ENCODE results near the gene EGFR. TPM values are rescaled to one million over a fixed set of nuclear protein-coding genes. Genes with fewer than 3 reads are reported as not detected.

Gene EGFR
- total RNA-seq, 1 donor from 2014 or later: 5.0 TPM

DNA sequence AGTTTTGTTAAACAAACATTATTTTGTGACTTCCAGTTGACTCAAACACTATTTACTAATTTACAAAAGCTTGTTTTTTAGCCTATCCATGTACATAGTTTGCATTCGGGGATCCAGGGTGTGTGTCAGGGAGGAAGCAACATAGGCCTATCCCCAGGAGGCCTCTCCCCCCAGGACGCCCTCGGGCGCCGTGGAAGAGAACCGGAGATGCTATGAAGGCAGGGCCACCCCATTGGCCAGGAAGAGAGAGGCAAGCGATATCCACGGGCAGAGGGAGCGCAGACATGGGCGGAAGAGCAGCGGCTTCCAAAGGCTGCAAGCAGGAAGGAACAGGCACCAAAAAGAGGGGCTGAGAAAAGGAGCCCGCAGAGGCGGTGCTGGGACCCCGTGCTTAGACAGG, 38.3 kb upstream of the EGFR start:
- Mint-ChIP-seq H3K27ac (ENCODE audit: unreplicated experiment) (no peak overlapping the region), H3K9me3 (ENCODE audit: unreplicated experiment) (no peaks in the 10 kb centered on the region), H3K4me3 (ENCODE audit: unreplicated experiment) (no peak overlapping the region), H3K4me1 (ENCODE audit: unreplicated experiment) (no peaks in the 10 kb centered on the region), H3K36me3 (ENCODE audit: low read depth, unreplicated experiment) (no peaks in the 10 kb centered on the region), H3K27me3 (ENCODE audit: unreplicated experiment) (no peaks in the 10 kb centered on the region)
- TF ChIP-seq, protein P1, sequence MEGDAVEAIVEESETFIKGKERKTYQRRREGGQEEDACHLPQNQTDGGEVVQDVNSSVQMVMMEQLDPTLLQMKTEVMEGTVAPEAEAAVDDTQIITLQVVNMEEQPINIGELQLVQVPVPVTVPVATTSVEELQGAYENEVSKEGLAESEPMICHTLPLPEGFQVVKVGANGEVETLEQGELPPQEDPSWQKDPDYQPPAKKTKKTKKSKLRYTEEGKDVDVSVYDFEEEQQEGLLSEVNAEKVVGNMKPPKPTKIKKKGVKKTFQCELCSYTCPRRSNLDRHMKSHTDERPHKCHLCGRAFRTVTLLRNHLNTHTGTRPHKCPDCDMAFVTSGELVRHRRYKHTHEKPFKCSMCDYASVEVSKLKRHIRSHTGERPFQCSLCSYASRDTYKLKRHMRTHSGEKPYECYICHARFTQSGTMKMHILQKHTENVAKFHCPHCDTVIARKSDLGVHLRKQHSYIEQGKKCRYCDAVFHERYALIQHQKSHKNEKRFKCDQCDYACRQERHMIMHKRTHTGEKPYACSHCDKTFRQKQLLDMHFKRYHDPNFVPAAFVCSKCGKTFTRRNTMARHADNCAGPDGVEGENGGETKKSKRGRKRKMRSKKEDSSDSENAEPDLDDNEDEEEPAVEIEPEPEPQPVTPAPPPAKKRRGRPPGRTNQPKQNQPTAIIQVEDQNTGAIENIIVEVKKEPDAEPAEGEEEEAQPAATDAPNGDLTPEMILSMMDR (IDR thresholded peaks at IDR 0.05; ENCODE audit: unreplicated experiment): no peak
- no peak for DNase-seq (ENCODE audit: low spot score)

DNA sequence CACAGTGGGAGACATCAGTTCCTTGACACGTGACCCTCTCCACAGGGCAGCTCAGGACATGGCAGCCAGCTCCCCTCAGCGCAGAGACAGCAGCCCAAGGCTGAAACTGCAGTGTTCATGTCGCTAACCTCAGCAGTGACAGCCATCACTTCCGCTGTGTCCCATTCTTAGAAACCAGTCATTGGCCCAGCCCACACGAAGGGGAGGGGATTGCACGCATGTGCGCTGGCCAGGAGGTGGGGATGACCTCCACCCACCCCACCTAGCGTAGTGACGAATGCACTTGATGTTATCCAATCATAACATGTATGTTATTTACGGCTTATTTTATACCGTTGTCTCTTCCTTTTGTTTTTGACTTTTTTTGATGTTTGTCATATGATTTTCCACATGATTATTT, 36.9 kb upstream of the EGFR start:
- Mint-ChIP-seq H3K27ac (ENCODE audit: unreplicated experiment) (no peak overlapping the region), H3K4me3 (ENCODE audit: unreplicated experiment) (no peak overlapping the region), H3K9me3 (ENCODE audit: unreplicated experiment) (no peaks in the 10 kb centered on the region), H3K4me1 (ENCODE audit: unreplicated experiment) (no peaks in the 10 kb centered on the region), H3K36me3 (ENCODE audit: low read depth, unreplicated experiment) (no peaks in the 10 kb centered on the region), H3K27me3 (ENCODE audit: unreplicated experiment) (peaks cover 2% of the 10 kb centered on the region)
- TF ChIP-seq, protein P1 (IDR thresholded peaks at IDR 0.05; ENCODE audit: unreplicated experiment): no peak
- no peak for DNase-seq (ENCODE audit: low spot score)

DNA sequence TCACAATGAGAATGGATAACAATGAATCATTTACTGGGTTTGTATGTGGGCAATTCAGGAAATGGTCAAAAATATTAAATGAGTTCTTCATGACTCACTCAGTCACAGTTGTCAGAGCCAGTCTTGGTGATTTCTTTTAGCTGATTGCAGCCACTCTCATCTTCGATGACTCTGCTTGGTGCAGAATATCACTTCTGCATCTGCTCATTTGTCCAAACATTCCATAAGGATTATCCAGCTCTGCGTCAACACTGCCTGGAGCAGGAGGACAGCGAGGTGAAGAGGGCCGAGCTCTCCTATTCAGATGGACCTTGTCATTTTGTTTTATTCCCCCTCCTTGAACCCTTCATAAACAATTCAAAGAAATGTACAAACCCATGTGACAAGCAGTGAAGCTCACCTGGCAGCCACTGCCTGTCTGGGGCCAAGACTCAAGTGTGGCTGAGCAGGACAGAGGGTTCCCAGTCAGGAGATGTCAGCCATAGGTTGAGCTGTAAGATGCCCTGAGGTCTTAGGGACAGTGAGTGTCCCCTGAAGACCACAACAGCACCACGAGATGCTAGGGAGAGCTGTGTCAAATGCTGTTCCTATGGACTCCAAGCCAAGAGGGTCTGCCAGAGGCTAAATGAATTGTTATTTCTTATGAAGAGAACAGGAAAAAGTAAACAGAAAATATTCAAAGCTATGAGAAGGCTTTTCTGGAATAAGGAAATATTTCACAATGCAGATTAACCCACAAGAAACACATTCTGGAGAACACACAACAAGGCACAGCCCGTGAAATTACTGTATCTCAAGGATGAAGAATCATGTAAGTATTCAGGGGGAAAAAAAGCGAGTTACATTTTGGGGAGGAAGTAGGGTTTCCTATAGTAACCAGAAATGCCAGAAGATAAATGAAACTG, 33.1 kb upstream of the EGFR start:
- H3K27me3 Mint-ChIP-seq (ENCODE audit: unreplicated experiment): peaks cover 2% of the 10 kb centered on the region
- H3K9me3 Mint-ChIP-seq (ENCODE audit: unreplicated experiment): no peaks in the 10 kb centered on the region
- TF ChIP-seq, protein P1 (IDR thresholded peaks at IDR 0.05; ENCODE audit: unreplicated experiment): no peak
- no peaks in the 10 kb centered on the region for H3K4me1 Mint-ChIP-seq (ENCODE audit: unreplicated experiment)
- DNase-seq (ENCODE audit: low spot score): no peak
- H3K27ac Mint-ChIP-seq (ENCODE audit: unreplicated experiment): no peak overlapping the region
- H3K36me3 Mint-ChIP-seq (ENCODE audit: low read depth, unreplicated experiment): no peaks in the 10 kb centered on the region
- no peak overlapping the region for H3K4me3 Mint-ChIP-seq (ENCODE audit: unreplicated experiment)

DNA sequence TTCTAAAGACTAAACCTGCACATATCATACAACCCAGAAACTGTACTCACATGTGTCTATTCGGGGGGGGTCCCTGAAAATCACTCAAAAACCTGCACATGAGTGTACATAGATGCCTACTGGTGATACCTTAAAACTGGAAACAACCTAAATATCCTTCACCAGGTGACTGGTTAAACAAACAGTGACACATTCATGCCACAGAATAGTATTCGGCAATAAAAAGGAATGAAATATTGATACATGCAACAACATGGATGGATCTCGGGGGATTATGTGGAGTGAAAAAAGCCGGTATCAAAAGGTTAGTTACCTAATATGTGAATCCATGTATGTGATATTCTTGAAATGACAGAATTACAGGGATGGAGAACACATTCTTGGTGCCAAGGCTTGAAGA, 32.1 kb upstream of the EGFR start:
- no peak overlapping the region for H3K4me3 Mint-ChIP-seq (ENCODE audit: unreplicated experiment)
- peaks cover 2% of the 10 kb centered on the region for H3K27me3 Mint-ChIP-seq (ENCODE audit: unreplicated experiment)
- no peaks in the 10 kb centered on the region for H3K4me1 Mint-ChIP-seq (ENCODE audit: unreplicated experiment)
- no peak overlapping the region for H3K27ac Mint-ChIP-seq (ENCODE audit: unreplicated experiment)
- TF ChIP-seq, protein P1 (IDR thresholded peaks at IDR 0.05; ENCODE audit: unreplicated experiment): no peak
- no peak for DNase-seq (ENCODE audit: low spot score)
- no peaks in the 10 kb centered on the region for H3K9me3 Mint-ChIP-seq (ENCODE audit: unreplicated experiment)
- H3K36me3 Mint-ChIP-seq (ENCODE audit: low read depth, unreplicated experiment): no peaks in the 10 kb centered on the region

DNA sequence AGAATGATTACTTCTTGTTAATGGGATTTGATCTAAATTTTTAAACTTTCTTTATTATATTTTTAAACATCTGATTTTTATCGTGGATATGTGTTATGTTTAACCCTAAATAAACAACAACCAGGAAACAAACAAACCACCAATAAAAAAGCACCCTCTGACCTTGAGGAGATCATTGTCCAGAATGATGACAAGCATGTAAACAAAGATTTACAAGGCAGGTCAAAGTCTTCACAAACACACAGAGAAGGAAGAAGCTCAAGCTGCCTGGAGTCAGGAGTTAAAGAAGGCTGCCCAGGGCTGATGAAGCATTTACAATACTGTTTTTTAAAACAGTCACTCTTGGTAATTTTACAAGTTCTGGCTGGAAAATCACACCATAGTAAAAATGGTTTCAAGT, 31.0 kb upstream of the EGFR start:
- DNase-seq (ENCODE audit: low spot score): no peak
- peaks cover 2% of the 10 kb centered on the region for H3K27me3 Mint-ChIP-seq (ENCODE audit: unreplicated experiment)
- H3K27ac Mint-ChIP-seq (ENCODE audit: unreplicated experiment): no peak overlapping the region
- H3K36me3 Mint-ChIP-seq (ENCODE audit: low read depth, unreplicated experiment): no peaks in the 10 kb centered on the region
- H3K4me3 Mint-ChIP-seq (ENCODE audit: unreplicated experiment): no peak overlapping the region
- H3K9me3 Mint-ChIP-seq (ENCODE audit: unreplicated experiment): no peaks in the 10 kb centered on the region
- no peaks in the 10 kb centered on the region for H3K4me1 Mint-ChIP-seq (ENCODE audit: unreplicated experiment)
- TF ChIP-seq, protein P1 (IDR thresholded peaks at IDR 0.05; ENCODE audit: unreplicated experiment): no peak
